ENCODE results near the gene CCR5. TPM values are rescaled to one million over a fixed set of nuclear protein-coding genes. Genes with fewer than 3 reads are reported as not detected.

CCR5 gene
- total and polyA plus RNA-seq, 2 of the 8 experiments (the other 6 are each of a cell fraction or from before 2014, with no cell fraction given), result not detected

GRCh38 chr3:46359733-46360493 is 10.8 kb upstream of the CCR5 start (continued):
- no peak for TF ChIP-seq KDM4A (IDR thresholded peaks at IDR 0.05; ENCODE audit: low read depth, low read length, severe bottlenecking)
